Kidney (tissue), 14 donors: ENCODE measurements around the gene CCDC97. TPM values are rescaled to one million over a fixed set of nuclear protein-coding genes. Genes with fewer than 3 reads are reported as not detected.
A peak's percentile ranks its signal among the peaks of the same experiment; 100 is the strongest.

Experiments
- DNase-seq, 5 donors: peaks; one replicate each; pipeline ENCODE4 v3.0.0-alpha.2; 2013 to 2020
- FAIRE-seq: peaks from 2 replicates; lab custom pipeline; 2012; peaks lifted over from hg19 to GRCh38; lab: Jason Lieb, UNC
- H3K27ac ChIP-seq, 2 donors: one replicate each; pipeline ENCODE4 v1.7.0; 2013; ENCODE audit warnings: low read depth in 2 of 2, low read length in 2 of 2, inconsistent platforms in 1 of 2
- H3K27me3 ChIP-seq: one replicate; pipeline ENCODE4 v1.7.1; 2013; ENCODE audit warnings: low read length, inconsistent platforms; ENCODE audit not compliant: control insufficient read depth, insufficient read depth
- H3K36me3 ChIP-seq, 3 donors: one replicate each; pipeline versions ENCODE4 v1.7.0 to v1.7.1; 2013; ENCODE audit warnings: low read length in 3 of 3, control low read depth in 1 of 3, inconsistent platforms in 1 of 3; ENCODE audit not compliant: insufficient read depth in 3 of 3, control insufficient read depth in 2 of 3
- H3K4me1 ChIP-seq, 3 donors: one replicate each; pipeline versions ENCODE4 v1.7.0 to v1.7.1; 2013; ENCODE audit warnings: low read length in 3 of 3, inconsistent platforms in 1 of 3, low read depth in 1 of 3; ENCODE audit not compliant: control insufficient read depth in 2 of 3, insufficient read depth in 2 of 3
- H3K4me3 ChIP-seq, 3 donors: one replicate each; pipeline versions ENCODE4 v1.7.0 to v1.8.1; 2013; ENCODE audit warnings: low read length in 3 of 3, control low read depth in 1 of 3, inconsistent platforms in 1 of 3
- H3K9ac ChIP-seq, 3 donors: one replicate each; pipeline versions ENCODE4 v1.7.0 to v1.7.1; 2013; ENCODE audit warnings: low read length in 3 of 3, control low read depth in 1 of 3, inconsistent platforms in 1 of 3
- H3K9me3 ChIP-seq, 3 donors: one replicate each; pipeline versions ENCODE4 v1.7.0 to v1.7.1; 2013; ENCODE audit warnings: low read length in 3 of 3, control low read depth in 1 of 3, inconsistent platforms in 1 of 3; ENCODE audit not compliant: control insufficient read depth in 2 of 3, insufficient read depth in 1 of 3
- intact Hi-C: fragments of 100-400 bp; cut with DNase I; formaldehyde crosslinking; loops from one replicate; pipeline ENCODE4 v1.11.1; 2022
- polyA plus RNA-seq: library from polyadenylated mRNA; stranded (reverse); fragments of 350-450 nt; fragmentation: Illumina TruSeq; extraction: RNeasy Lipid Tissue Mini Kit (QIAGEN cat#74804); gene quantifications from one replicate; pipeline ENCODE4 v1.2.3, GENCODE V29; 2014; ENCODE audit warnings: low read depth, low replicate concordance; ENCODE audit not compliant: insufficient read depth
- total RNA-seq: library from RNA; stranded (reverse); fragmentation: NEBNext Ultra II Directional; extraction: Animal tissue kit (Norgen Biotek cat#: 25700); gene quantifications from one replicate; pipeline ENCODE4 v1.2.1, GENCODE V29; 2021
- TF ChIP-seq, protein P1 (sequence below): IDR thresholded peaks from 3 replicates; pipeline ENCODE4 v1.5.1; 2012; ENCODE audit warnings: mild to moderate bottlenecking, moderate library complexity, borderline replicate concordance; ENCODE audit not compliant: insufficient read depth; ENCODE audit errors: extremely low read depth
- donor health status: control.
- donor health status: control.
- donor health status: control.
- donor health status: control.
- donor health status: control.
- donor health status: DM: yes; HTN: yes; CAD: no.
- donor health status: Normal renal cell carcinoma (clear cell type).

CCDC97 gene
- total and polyA plus RNA-seq, 2 donors from 2014 or later = 9.8 to 28.1 TPM

DNA sequence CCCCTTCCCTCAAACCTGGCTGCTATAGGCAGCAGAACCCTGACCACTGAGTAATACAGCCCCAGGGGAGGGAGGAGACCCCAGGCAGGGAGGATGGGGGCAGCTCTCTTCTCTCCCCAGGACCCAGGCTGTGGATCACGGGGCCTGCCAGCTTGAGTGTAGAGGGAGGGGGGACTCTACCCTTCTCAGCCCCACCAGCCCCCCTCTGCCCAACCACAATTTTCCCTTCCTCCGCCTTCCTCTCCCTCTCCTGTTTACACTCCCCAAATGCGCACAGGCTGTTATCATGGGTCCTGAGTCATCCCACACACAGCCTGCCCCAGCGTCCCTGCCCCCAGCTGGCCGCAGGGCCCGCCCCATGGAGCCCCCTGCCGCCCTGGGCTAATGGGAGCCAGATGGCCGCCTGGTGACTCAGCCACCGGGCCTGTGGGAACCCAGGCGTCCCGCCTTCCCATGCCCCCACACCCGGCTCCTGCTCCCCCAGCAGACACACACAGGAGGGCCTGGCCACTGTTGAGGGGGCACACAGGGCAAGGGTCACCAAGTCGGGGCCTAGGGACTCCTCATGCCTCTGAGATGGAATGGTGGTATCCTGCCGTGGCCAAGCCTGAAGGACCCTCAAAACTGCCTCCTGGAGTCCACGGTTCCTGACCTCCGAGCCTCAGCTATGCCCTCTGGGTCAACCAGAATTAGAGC, 13.6 kb downstream of the CCDC97 start:
- Histone ChIP-seq H3K36me3 (peaks cover 0 to 13% (median 13%) of the 10 kb centered on the region in 3 donors), H3K4me3 (no peak overlapping the region), H3K27me3 (no peaks in the 10 kb centered on the region), H3K27ac (peak overlapping the region; percentile 70 to 76), H3K9ac (peak overlapping the region in 1 of 3 donors; percentile 46), H3K9me3 (no peaks in the 10 kb centered on the region), H3K4me1 (peaks cover 9 to 61% (median 35%) of the 10 kb centered on the region in 3 donors)
- DNase-seq = peak in 1 of 5 donors; percentile 89
- FAIRE-seq = no peak
- TF ChIP-seq, protein P1, sequence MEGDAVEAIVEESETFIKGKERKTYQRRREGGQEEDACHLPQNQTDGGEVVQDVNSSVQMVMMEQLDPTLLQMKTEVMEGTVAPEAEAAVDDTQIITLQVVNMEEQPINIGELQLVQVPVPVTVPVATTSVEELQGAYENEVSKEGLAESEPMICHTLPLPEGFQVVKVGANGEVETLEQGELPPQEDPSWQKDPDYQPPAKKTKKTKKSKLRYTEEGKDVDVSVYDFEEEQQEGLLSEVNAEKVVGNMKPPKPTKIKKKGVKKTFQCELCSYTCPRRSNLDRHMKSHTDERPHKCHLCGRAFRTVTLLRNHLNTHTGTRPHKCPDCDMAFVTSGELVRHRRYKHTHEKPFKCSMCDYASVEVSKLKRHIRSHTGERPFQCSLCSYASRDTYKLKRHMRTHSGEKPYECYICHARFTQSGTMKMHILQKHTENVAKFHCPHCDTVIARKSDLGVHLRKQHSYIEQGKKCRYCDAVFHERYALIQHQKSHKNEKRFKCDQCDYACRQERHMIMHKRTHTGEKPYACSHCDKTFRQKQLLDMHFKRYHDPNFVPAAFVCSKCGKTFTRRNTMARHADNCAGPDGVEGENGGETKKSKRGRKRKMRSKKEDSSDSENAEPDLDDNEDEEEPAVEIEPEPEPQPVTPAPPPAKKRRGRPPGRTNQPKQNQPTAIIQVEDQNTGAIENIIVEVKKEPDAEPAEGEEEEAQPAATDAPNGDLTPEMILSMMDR = no peak
- intact Hi-C loops = no loop called here

DNA sequence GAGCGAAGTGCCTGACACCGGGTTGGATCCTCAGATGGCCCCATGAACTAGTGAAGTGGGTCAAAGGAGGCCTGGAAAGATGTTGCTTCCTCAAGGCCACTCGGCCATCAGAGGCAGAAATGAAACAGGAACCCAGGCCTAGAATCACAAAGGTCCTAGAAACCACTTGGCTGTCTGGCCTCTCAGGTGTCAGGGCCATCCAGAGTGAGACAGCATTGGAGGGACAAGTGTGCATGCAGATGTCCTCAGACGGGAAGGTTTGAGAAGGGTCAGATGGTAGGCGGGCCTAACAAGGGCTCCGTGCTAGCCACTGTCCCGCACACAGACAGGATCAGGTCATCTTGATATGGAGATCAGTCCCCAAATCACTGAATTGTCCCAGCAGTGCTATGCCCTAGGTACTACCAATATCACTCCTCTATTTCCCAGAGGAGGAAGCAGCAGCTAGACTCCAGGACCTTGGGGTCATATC, 14.3 kb downstream of the CCDC97 start:
- DNase-seq = no peak

DNA sequence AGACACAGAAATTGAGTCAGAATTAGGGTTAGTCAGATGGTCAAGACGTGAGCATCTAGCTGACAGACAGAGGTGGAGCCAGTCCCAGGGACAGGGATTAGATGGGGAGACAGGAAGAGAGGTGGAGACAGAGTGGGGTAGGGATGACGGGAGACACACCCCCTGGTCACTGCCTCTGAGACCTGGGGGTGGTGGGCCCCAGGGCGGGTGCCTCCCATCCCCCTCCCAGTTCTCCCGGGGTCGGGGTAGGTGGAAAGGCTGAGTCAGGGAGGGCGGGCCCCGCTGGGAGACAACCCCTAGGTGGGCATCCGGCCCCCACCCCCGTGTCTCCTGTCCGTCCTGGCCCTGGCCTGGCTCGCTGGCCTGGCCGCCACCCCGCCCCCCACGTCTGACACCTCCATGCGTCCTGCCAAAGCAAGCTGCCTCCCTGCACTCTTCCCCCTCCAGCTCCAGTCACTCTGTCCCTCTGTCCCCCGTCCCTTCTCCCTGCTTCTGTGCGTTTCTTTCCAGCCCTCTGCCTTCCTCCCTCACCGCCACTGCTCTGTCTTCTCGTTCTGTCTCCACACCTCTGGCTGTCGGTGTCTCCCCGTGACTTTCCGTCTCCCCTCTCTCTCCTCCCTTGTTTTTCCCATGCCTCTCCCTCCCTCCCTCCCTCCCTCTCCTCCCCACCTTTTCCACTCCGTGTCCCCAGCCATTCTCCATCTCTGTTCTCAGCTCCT, 15.1 kb downstream of the CCDC97 start:
- Histone ChIP-seq H3K36me3 (peaks cover 0 to 3% (median 0%) of the 10 kb centered on the region in 3 donors), H3K9ac (peak overlapping the region in 2 of 3 donors; percentile 16 to 51), H3K27me3 (no peaks in the 10 kb centered on the region), H3K4me1 (peaks cover 9 to 67% (median 35%) of the 10 kb centered on the region in 3 donors), H3K27ac (peak overlapping the region; percentile 63 to 65), H3K9me3 (no peaks in the 10 kb centered on the region), H3K4me3 (peak overlapping the region; percentile 28 to 32 (median 32))
- TF ChIP-seq, protein P1 = no peak
- peak; percentile 40 to 92 (median 67) for DNase-seq
- intact Hi-C loops = no loop called here
- no peak for FAIRE-seq

More for the DNA sequence above, 14.3 kb downstream of the CCDC97 start:
- intact Hi-C loops = no loop called here
- H3K27me3 ChIP-seq = no peaks in the 10 kb centered on the region
- peak overlapping the region in 1 of 3 donors; percentile 48 for H3K9ac ChIP-seq
- H3K4me1 ChIP-seq = peaks cover 9 to 67% (median 35%) of the 10 kb centered on the region in 3 donors
- no peaks in the 10 kb centered on the region for H3K9me3 ChIP-seq
- peaks cover 0 to 6% (median 6%) of the 10 kb centered on the region in 3 donors for H3K36me3 ChIP-seq
- no peak overlapping the region for H3K4me3 ChIP-seq
- H3K27ac ChIP-seq = peak overlapping the region; percentile 63 to 70
- TF ChIP-seq, protein P1 = no peak
- no peak for FAIRE-seq
